Stomach smooth muscle (tissue), 2 donors: Measurements from ENCODE around the gene CFAP20DC.
"Not testable (repeated sequence)": the region's sequence is repeated elsewhere in the genome, so short reads cannot be mapped to it uniquely, and the experiment has no call there.

Source experiments
- H3K27ac ChIP-seq: one replicate; pipeline ENCODE4 v1.7.0; 2013; ENCODE audit warnings: mild to moderate bottlenecking, low read length, inconsistent platforms
- H3K27me3 ChIP-seq, 2 donors: one replicate each; pipeline ENCODE4 v1.7.0; 2013; ENCODE audit warnings: low read length in 2 of 2; ENCODE audit not compliant: insufficient read depth in 2 of 2, control insufficient read depth in 1 of 2
- H3K36me3 ChIP-seq, 2 donors: one replicate each; pipeline ENCODE4 v1.7.0; 2013; ENCODE audit warnings: low read length in 2 of 2; ENCODE audit not compliant: control insufficient read depth in 2 of 2, insufficient read depth in 2 of 2
- H3K4me1 ChIP-seq: one replicate; pipeline ENCODE4 v1.7.0; 2013; ENCODE audit warnings: low read length; ENCODE audit not compliant: control insufficient read depth, insufficient read depth
- H3K4me3 ChIP-seq, 2 donors: one replicate each; pipeline ENCODE4 v1.7.0; 2013; ENCODE audit warnings: low read length in 2 of 2
- H3K9ac ChIP-seq, 2 donors: one replicate each; pipeline ENCODE4 v1.7.0; 2013; ENCODE audit warnings: low read length in 2 of 2, mild to moderate bottlenecking in 1 of 2
- H3K9me3 ChIP-seq, 2 donors: one replicate each; pipeline ENCODE4 v1.7.0; 2013; ENCODE audit warnings: low read length in 2 of 2; ENCODE audit not compliant: control insufficient read depth in 2 of 2
- donor health status: healthy.
- donor health status: Pancreatic carcinoma.

The CFAP20DC gene

DNA sequence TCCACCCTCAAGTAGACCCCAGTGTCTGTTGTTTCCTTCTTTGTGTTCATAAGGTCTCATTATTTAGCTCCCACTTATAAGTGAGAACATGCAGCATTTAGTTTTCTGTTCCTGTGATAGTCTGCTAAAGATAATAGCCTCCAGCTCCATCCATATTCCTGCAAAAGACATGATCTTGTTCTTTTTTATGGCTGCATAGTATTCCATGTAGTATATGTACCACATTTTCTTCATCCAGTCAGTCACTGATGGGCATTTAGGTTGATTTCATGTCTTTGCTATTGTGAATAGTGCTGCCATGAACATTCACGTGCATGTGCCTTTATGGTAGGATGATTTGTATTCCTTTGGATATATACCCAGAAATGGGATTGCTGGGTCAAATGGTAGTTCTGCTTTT lies 82.0 kb downstream of the CFAP20DC start:
- H3K27ac ChIP-seq, H3K9ac ChIP-seq, H3K4me3 ChIP-seq, H3K27me3 ChIP-seq, H3K4me1 ChIP-seq, H3K36me3 ChIP-seq, H3K9me3 ChIP-seq: not testable (repeated sequence)

GRCh38 chr3:58965865-58966264 lies 84.0 kb downstream of the CFAP20DC start:
- no peaks in the 10 kb centered on the region for H3K27me3 ChIP-seq
- no peaks in the 10 kb centered on the region for H3K9me3 ChIP-seq
- H3K4me1 ChIP-seq: no peaks in the 10 kb centered on the region
- H3K4me3 ChIP-seq: no peak overlapping the region
- no peaks in the 10 kb centered on the region for H3K36me3 ChIP-seq
- no peak overlapping the region for H3K27ac ChIP-seq
- H3K9ac ChIP-seq: no peak overlapping the region

GRCh38 chr3:58963928-58964503 lies 85.8 kb downstream of the CFAP20DC start:
- H3K4me1 ChIP-seq: no peaks in the 10 kb centered on the region
- H3K9me3 ChIP-seq: no peaks in the 10 kb centered on the region
- no peak overlapping the region for H3K4me3 ChIP-seq
- H3K9ac ChIP-seq: no peak overlapping the region
- no peaks in the 10 kb centered on the region for H3K36me3 ChIP-seq
- H3K27me3 ChIP-seq: no peaks in the 10 kb centered on the region
- H3K27ac ChIP-seq: no peak overlapping the region

- Histone ChIP-seq H3K4me1 (no peaks in the 10 kb centered on the region), H3K4me3 (no peak overlapping the region), H3K36me3 (no peaks in the 10 kb centered on the region), H3K27ac (no peak overlapping the region), H3K9me3 (no peaks in the 10 kb centered on the region), H3K9ac (no peak overlapping the region), H3K27me3 (no peaks in the 10 kb centered on the region)
Observed at GRCh38 chr3:58962816-58963215, 87.0 kb downstream of the CFAP20DC start.

DNA sequence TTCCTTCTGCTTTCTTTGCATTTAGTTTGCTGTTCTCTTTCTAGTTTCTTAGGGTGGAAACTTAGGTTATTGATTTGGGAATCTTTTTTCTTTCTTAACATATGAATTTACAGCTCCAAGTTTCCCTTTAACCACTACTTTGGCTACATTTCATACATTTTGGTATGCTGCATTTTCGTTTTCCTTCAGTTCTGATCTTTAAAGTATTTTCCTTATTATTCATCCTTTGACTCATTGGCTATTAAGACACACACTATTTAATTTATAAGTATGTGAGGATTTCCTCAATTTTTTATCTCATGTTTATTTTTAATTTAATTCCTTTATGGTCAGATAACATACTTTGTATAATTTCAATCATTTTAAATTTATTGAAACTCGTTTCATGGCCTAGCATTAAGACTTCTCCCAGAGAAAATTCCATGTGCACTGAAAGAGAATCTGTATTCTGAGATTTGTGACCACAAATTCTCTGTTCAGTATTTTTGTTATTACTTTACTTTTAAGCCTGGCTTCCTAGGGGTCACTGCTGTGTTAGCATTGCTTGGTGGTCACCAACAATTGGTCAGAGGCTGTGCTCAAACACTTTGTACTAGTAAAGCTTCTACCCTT lies 87.7 kb downstream of the CFAP20DC start:
- Histone ChIP-seq H3K4me1 (no peaks in the 10 kb centered on the region), H3K9ac (no peak overlapping the region), H3K9me3 (no peaks in the 10 kb centered on the region), H3K27ac (no peak overlapping the region), H3K36me3 (no peaks in the 10 kb centered on the region), H3K4me3 (no peak overlapping the region), H3K27me3 (no peaks in the 10 kb centered on the region)

- Histone ChIP-seq H3K9me3 (no peaks in the 10 kb centered on the region), H3K27me3 (no peaks in the 10 kb centered on the region), H3K27ac (no peak overlapping the region), H3K36me3 (no peaks in the 10 kb centered on the region), H3K9ac (no peak overlapping the region), H3K4me1 (no peaks in the 10 kb centered on the region), H3K4me3 (no peak overlapping the region)
Observed at GRCh38 chr3:58955308-58955707, 94.5 kb downstream of the CFAP20DC start.

DNA sequence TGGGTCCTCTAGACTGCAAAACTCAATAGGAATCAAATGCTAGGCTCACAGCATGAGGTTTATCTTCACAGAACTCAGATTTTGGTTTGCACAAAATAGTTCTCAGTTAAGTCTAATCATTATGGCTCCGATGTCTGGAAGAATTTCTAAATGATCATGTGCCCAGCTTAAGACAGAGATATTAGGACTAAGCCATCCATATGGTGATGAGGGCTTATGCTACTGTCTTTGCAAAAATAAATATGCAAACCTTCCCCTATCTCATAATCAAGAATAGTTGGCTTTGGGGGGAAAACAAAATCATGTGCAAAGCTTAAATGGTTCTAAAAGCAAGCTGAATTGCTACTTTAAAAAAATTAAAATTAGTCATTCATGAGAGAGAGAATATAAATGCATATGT lies 96.5 kb downstream of the CFAP20DC start:
- no peak overlapping the region for H3K4me3 ChIP-seq
- H3K36me3 ChIP-seq: no peaks in the 10 kb centered on the region
- no peak overlapping the region for H3K9ac ChIP-seq
- H3K4me1 ChIP-seq: no peaks in the 10 kb centered on the region
- no peaks in the 10 kb centered on the region for H3K9me3 ChIP-seq
- no peaks in the 10 kb centered on the region for H3K27me3 ChIP-seq
- H3K27ac ChIP-seq: no peak overlapping the region

GRCh38 chr3:58952128-58952917 lies 97.5 kb downstream of the CFAP20DC start:
- Histone ChIP-seq H3K27me3 (no peaks in the 10 kb centered on the region), H3K4me3 (no peak overlapping the region)

GRCh38 chr3:58948018-58948417 lies 101.8 kb downstream of the CFAP20DC start:
- no peaks in the 10 kb centered on the region for H3K4me1 ChIP-seq
- no peak overlapping the region for H3K27ac ChIP-seq
- no peak overlapping the region for H3K9ac ChIP-seq
- no peak overlapping the region for H3K4me3 ChIP-seq
- H3K36me3 ChIP-seq: no peaks in the 10 kb centered on the region
- H3K9me3 ChIP-seq: peaks cover 0 to 2% of the 10 kb centered on the region in 2 donors
- no peaks in the 10 kb centered on the region for H3K27me3 ChIP-seq

More at GRCh38 chr3:58952128-58952917, 97.5 kb downstream of the CFAP20DC start:
- no peaks in the 10 kb centered on the region for H3K4me1 ChIP-seq
- H3K9ac ChIP-seq: no peak overlapping the region
- no peaks in the 10 kb centered on the region for H3K36me3 ChIP-seq
- peaks cover 0 to 2% of the 10 kb centered on the region in 2 donors for H3K9me3 ChIP-seq
- H3K27ac ChIP-seq: no peak overlapping the region

DNA sequence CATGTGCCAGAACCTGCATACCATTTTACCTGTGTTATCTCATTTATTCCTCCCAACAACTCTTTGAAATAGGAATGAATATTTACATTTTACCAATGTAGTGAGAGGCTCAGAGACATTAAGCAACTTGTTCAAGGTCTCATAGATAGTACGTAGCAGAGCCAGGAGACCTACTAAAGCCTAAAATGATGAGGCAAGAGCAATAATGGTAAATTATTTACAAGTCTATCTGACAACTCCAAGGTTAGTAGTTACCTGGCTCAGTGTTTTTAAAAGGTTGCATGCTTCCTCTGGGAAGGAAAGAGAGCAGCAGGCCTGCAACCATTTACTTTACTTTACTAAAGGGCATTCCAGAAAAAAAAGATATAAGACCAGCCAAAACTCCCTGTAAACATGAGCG lies 103.0 kb downstream of the CFAP20DC start:
- H3K4me3 ChIP-seq: no peak overlapping the region
- no peaks in the 10 kb centered on the region for H3K4me1 ChIP-seq
- H3K27ac ChIP-seq: no peak overlapping the region

GRCh38 chr3:58938057-58938456 lies 111.8 kb downstream of the CFAP20DC start:
- H3K36me3 ChIP-seq: no peaks in the 10 kb centered on the region
- no peak overlapping the region for H3K27ac ChIP-seq
- no peaks in the 10 kb centered on the region for H3K4me1 ChIP-seq
- H3K27me3 ChIP-seq: no peaks in the 10 kb centered on the region
- no peak overlapping the region for H3K9ac ChIP-seq
- H3K9me3 ChIP-seq: no peaks in the 10 kb centered on the region
- no peak overlapping the region for H3K4me3 ChIP-seq

More for the DNA sequence above, 103.0 kb downstream of the CFAP20DC start:
- Histone ChIP-seq H3K9me3 (peaks cover 0 to 2% of the 10 kb centered on the region in 2 donors), H3K27me3 (no peaks in the 10 kb centered on the region), H3K36me3 (no peaks in the 10 kb centered on the region), H3K9ac (no peak overlapping the region)
